ENCODE measurements around the gene GAN. TPM values are rescaled to one million over a fixed set of nuclear protein-coding genes. Genes with fewer than 3 reads are reported as not detected.

Gene GAN
- total RNA-seq, 1 experiment from 2014 or later, result 22.5 TPM

GRCh38 chr16:81408409-81408950 lies 93.7 kb downstream of the GAN start:
- ChIA-PET POLR2A (no interaction called here), CTCF (interaction anchor here (1.4 kb wide), 1 partner anchor 7 kb away, joined by 4 read pairs; no protein-coding TSS in a partner anchor), RAD21 (ENCODE audit: low non-redundant PET in 1 of 2, low total read pairs in 2 of 2, uncharacterized antibody in 2 of 2, unreplicated experiment in 2 of 2) (no interaction called here)
- H3K4me3 ChIP-seq (replicated peaks in 1 of 2; ENCODE audit: low read depth in 1 of 2, low read length in 2 of 2), result no peak overlapping the region
- no peak for TF ChIP-seq ELF1 (IDR thresholded peaks at IDR 0.05; ENCODE audit: borderline replicate concordance, low read depth)
- no peak for TF ChIP-seq ZFX (IDR thresholded peaks at IDR 0.05)
- TF ChIP-seq JUND (IDR thresholded peaks at IDR 0.05), result no peak
- no peak for TF ChIP-seq YY1 (IDR thresholded peaks at IDR 0.05; ENCODE audit: extremely low read depth, insufficient replicate concordance, low read depth, low read length)
- no peak for TF ChIP-seq SIN3A (IDR thresholded peaks at IDR 0.05; ENCODE audit: low read depth)
- TF ChIP-seq ZNF274 (IDR thresholded peaks at IDR 0.05; ENCODE audit: low read depth, low read length), result no peak
- TF ChIP-seq CTCF (IDR thresholded peaks at IDR 0.05 in 2 of 3, conservative IDR thresholded peaks at IDR 0.05 in 1 of 3; ENCODE audit: borderline replicate concordance in 1 of 3, insufficient read depth in 1 of 3, low read depth in 2 of 3, low read length in 2 of 3), result no peak
- TF ChIP-seq EZH2phosphoT487 (IDR thresholded peaks at IDR 0.05; ENCODE audit: borderline replicate concordance), result no peak
- no peak for TF ChIP-seq POLR2A (IDR thresholded peaks at IDR 0.05; ENCODE audit: borderline replicate concordance, extremely low read depth, insufficient read depth, insufficient read length)
- no peak for TF ChIP-seq SRF (IDR thresholded peaks at IDR 0.05; ENCODE audit: low read depth)
- TF ChIP-seq ATF3 (IDR thresholded peaks at IDR 0.05), result no peak
- TF ChIP-seq CEBPB (IDR thresholded peaks at IDR 0.05; ENCODE audit: low read depth), result no peak
- no peak for TF ChIP-seq POLR2AphosphoS5 (IDR thresholded peaks at IDR 0.05; ENCODE audit: low read depth, low read length)
- no peak for TF ChIP-seq SP1 (IDR thresholded peaks at IDR 0.05; ENCODE audit: low read depth)
- TF ChIP-seq EZH2 (IDR thresholded peaks at IDR 0.05), result no peak
- DNase-seq (ENCODE audit: low read depth, low spot score) (no peak), ATAC-seq (no peak)
- H3K4me2 ChIP-seq (ENCODE audit: low read length), result no peak overlapping the region
- no peaks in the 10 kb centered on the region for H3K9me3 ChIP-seq (ENCODE audit: control insufficient read depth in 1 of 2, insufficient read depth in 1 of 2, low read depth in 1 of 2, low read length in 2 of 2)
- BruUV-seq (replicated peaks), result no TSS peak
- no peaks in the 10 kb centered on the region for H3K79me2 ChIP-seq (ENCODE audit: insufficient read depth, low read length)
- no peaks in the 10 kb centered on the region for H4K20me1 ChIP-seq (ENCODE audit: insufficient read depth)
- intact Hi-C loops (cut with micrococcal nuclease), result no loop called here
- no peaks in the 10 kb centered on the region for H3K9me2 ChIP-seq (ENCODE audit: insufficient read depth)
- H3K4me1 ChIP-seq (ENCODE audit: control insufficient read depth in 1 of 2, insufficient read depth in 2 of 2, low read length in 2 of 2), result peaks cover 37 to 74% of the 10 kb centered on the region in 2 experiments
- no peak overlapping the region for H3K27ac ChIP-seq (ENCODE audit: low read depth, low read length)
- peak overlapping the region; percentile 1; the same call in 1 of the 2 replicates for H3K9ac ChIP-seq (ENCODE audit: low read length)
- H3K36me3 ChIP-seq (ENCODE audit: control insufficient read depth in 1 of 2, insufficient read depth in 2 of 2, low read length in 2 of 2), result no peaks in the 10 kb centered on the region
- H3K27me3 ChIP-seq (ENCODE audit: insufficient read depth, low read length), result no peaks in the 10 kb centered on the region
- no peak overlapping the region for H2AFZ ChIP-seq (ENCODE audit: low read depth, low read length, poor library complexity, severe bottlenecking)

Measured in HCT116 (cell line).